Subcutaneous abdominal adipose tissue (tissue), 5 donors: ENCODE measurements around the gene BICC1.

ENCODE experiments used
- H3K27ac ChIP-seq: one replicate; pipeline ENCODE4 v1.7.0; 2013; ENCODE audit warnings: low read depth, mild to moderate bottlenecking, inconsistent platforms, low read length, moderate library complexity
- H3K27me3 ChIP-seq, 5 donors: one replicate each; pipeline ENCODE4 v1.7.0; 2013; ENCODE audit warnings: low read length in 5 of 5, inconsistent platforms in 1 of 5; ENCODE audit not compliant: control insufficient read depth in 5 of 5, insufficient read depth in 4 of 5
- H3K36me3 ChIP-seq, 5 donors: one replicate each; pipeline ENCODE4 v1.7.0; 2013; ENCODE audit warnings: low read length in 5 of 5; ENCODE audit not compliant: control insufficient read depth in 5 of 5, insufficient read depth in 5 of 5
- H3K4me1 ChIP-seq, 5 donors: one replicate each; pipeline ENCODE4 v1.7.0; 2013; ENCODE audit warnings: low read length in 5 of 5, mild to moderate bottlenecking in 3 of 5, moderate library complexity in 1 of 5; ENCODE audit not compliant: control insufficient read depth in 5 of 5, insufficient read depth in 5 of 5
- H3K4me3 ChIP-seq, 5 donors: one replicate each; pipeline ENCODE4 v1.7.0; 2013; ENCODE audit warnings: low read length in 5 of 5, low read depth in 1 of 5
- H3K9ac ChIP-seq, 5 donors: one replicate each; pipeline ENCODE4 v1.7.0; 2013; ENCODE audit warnings: low read length in 5 of 5, mild to moderate bottlenecking in 4 of 5, moderate library complexity in 3 of 5
- H3K9me3 ChIP-seq, 5 donors: one replicate each; pipeline ENCODE4 v1.7.0; 2013; ENCODE audit warnings: low read length in 5 of 5; ENCODE audit not compliant: control insufficient read depth in 5 of 5
- donor health status: healthy.
- donor health status: healthy.
- donor health status: healthy.
- donor health status: healthy.
- donor health status: healthy.

The BICC1 gene

DNA sequence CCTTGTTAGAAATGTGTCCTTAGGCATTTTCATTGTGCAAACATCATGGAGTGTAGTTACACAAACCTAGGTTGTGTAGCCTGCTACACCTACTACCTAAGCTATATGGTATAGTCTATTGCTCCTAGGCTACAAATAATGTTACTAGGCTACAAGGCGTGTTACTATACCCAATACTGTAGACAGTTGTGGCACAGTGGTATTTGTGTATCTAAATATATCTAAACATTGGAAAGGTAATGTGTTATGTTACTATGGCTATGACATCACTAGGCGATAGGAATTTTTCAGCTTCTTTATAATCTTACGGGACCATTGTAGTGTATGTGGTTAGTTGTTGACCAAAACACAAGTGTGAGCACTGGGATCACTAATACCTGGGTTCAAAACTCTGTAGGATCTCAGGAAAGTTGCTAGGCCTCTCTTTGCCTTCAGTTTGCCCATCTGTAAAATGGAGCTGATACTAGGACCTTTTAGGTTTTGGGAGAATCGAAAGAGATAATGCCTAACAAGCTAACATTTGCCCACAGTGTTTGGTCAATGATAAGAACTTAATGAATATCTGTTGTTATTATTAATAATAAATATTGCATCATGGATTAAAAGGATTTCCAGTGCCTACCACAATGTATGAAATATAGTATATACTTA lies 2.7 kb downstream of the BICC1 start:
- Histone ChIP-seq H3K27me3 (peaks cover 0 to 16% (median 13%) of the 10 kb centered on the region in 5 donors), H3K9ac (no peak overlapping the region), H3K9me3 (no peaks in the 10 kb centered on the region), H3K4me3 (peak overlapping the region in 4 of 5 donors; percentile 12 to 78 (median 58)), H3K27ac (no peak overlapping the region), H3K4me1 (peaks cover 0 to 26% (median 20%) of the 10 kb centered on the region in 5 donors), H3K36me3 (no peaks in the 10 kb centered on the region)

DNA sequence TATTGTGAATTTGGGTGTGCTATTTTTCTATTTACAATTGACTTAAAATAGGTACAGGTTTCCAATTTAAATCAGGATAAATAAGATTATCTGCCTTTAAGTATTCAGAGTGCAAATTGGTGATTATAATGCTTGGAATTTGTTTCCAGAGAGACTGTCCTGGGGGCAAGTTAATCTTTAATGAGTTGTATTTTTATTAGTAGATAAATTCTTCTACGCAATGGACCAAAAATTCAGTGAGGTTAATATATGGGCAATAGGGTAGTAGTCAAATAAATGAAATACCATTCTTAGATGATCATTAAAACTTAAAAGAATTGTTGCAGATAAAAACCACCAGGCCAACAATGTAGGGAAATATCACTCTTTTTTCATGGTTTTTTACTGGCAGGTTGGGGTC lies 3.4 kb downstream of the BICC1 start:
- peaks cover 0 to 26% (median 20%) of the 10 kb centered on the region in 5 donors for H3K4me1 ChIP-seq
- H3K27me3 ChIP-seq, result peaks cover 0 to 16% (median 13%) of the 10 kb centered on the region in 5 donors
- H3K9me3 ChIP-seq, result no peaks in the 10 kb centered on the region
- no peak overlapping the region for H3K27ac ChIP-seq
- H3K9ac ChIP-seq, result no peak overlapping the region
- no peak overlapping the region for H3K4me3 ChIP-seq
- no peaks in the 10 kb centered on the region for H3K36me3 ChIP-seq

DNA sequence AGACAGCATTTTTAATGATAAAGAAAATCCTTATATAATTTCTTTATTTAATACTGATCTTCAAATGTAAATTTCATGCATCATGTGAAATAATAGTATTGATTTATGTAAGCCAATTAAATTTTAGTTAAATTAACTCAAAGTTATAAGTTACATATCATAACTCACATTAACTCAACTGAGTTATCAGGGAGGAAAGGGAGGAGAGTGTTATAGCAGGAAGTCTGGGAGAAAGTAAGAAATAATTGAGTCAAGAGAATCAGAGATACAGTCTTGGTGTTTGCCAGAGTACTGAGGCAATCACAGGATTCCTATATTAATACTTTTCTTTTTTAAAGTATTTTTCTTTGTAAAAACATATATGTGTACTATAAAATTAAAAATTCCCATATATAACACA lies 4.0 kb downstream of the BICC1 start:
- Histone ChIP-seq H3K27me3 (peaks cover 0 to 16% (median 13%) of the 10 kb centered on the region in 5 donors), H3K27ac (no peak overlapping the region), H3K9ac (no peak overlapping the region), H3K9me3 (no peaks in the 10 kb centered on the region), H3K4me1 (peaks cover 0 to 24% (median 18%) of the 10 kb centered on the region in 5 donors), H3K36me3 (no peaks in the 10 kb centered on the region), H3K4me3 (no peak overlapping the region)

GRCh38 chr10:58517081-58517480 lies 4.4 kb downstream of the BICC1 start:
- no peak overlapping the region for H3K27ac ChIP-seq

GRCh38 chr10:58517491-58518355 lies 5.1 kb downstream of the BICC1 start:
- Histone ChIP-seq H3K4me3 (no peak overlapping the region), H3K27me3 (peaks cover 0 to 13% (median 9%) of the 10 kb centered on the region in 5 donors), H3K36me3 (no peaks in the 10 kb centered on the region), H3K4me1 (peaks cover 0 to 16% (median 11%) of the 10 kb centered on the region in 5 donors), H3K27ac (no peak overlapping the region), H3K9ac (no peak overlapping the region), H3K9me3 (no peaks in the 10 kb centered on the region)

More at GRCh38 chr10:58517081-58517480, 4.4 kb downstream of the BICC1 start:
- no peak overlapping the region for H3K4me3 ChIP-seq
- H3K9ac ChIP-seq, result no peak overlapping the region
- H3K9me3 ChIP-seq, result no peaks in the 10 kb centered on the region
- no peaks in the 10 kb centered on the region for H3K36me3 ChIP-seq
- peaks cover 0 to 16% (median 13%) of the 10 kb centered on the region in 5 donors for H3K27me3 ChIP-seq
- peaks cover 0 to 20% (median 14%) of the 10 kb centered on the region in 5 donors for H3K4me1 ChIP-seq

GRCh38 chr10:58518775-58519174 lies 6.1 kb downstream of the BICC1 start:
- no peaks in the 10 kb centered on the region for H3K36me3 ChIP-seq
- H3K27ac ChIP-seq, result no peak overlapping the region
- H3K27me3 ChIP-seq, result peaks cover 0 to 7% (median 5%) of the 10 kb centered on the region in 5 donors
- peaks cover 0 to 7% (median 2%) of the 10 kb centered on the region in 5 donors for H3K4me1 ChIP-seq
- H3K4me3 ChIP-seq, result no peak overlapping the region
- no peaks in the 10 kb centered on the region for H3K9me3 ChIP-seq
- H3K9ac ChIP-seq, result no peak overlapping the region

DNA sequence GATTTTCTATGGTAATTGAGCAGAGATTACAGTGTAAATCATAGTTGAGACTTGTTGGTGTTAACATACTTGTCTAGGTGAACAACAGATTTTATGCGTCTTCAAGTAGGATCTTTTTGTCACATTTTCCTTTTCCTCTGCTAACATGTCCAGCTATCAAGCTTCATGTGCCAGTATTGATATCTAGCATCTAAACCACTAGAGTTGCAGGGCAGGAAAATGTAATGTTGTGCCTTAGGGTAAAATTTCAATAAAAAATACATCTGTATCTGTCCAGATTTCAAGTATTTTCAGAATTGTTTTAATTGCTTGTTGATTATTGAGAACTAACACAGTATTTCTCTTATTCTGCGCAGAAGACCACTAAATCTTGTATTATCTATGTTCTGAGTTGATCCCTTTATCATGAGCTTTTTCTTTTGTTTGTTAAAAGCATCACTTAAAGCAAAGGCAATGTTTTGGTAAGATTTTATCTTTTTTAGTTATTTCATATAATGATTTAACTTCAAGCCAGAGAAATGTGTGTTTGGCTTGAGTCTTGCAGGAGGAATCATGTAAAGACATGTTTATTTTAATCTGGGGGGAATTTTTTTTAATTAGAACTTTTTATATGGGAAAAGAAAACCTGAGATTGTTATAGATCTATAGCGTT lies 16.5 kb downstream of the BICC1 start:
- no peaks in the 10 kb centered on the region for H3K4me1 ChIP-seq
- H3K27me3 ChIP-seq, result no peaks in the 10 kb centered on the region
- H3K9ac ChIP-seq, result no peak overlapping the region
- no peak overlapping the region for H3K27ac ChIP-seq
- H3K36me3 ChIP-seq, result no peaks in the 10 kb centered on the region
- no peaks in the 10 kb centered on the region for H3K9me3 ChIP-seq
- H3K4me3 ChIP-seq, result no peak overlapping the region

GRCh38 chr10:58531084-58531695 lies 18.5 kb downstream of the BICC1 start:
- Histone ChIP-seq H3K4me1 (no peaks in the 10 kb centered on the region), H3K36me3 (no peaks in the 10 kb centered on the region), H3K27ac (no peak overlapping the region), H3K9me3 (peaks cover 0 to 4% (median 0%) of the 10 kb centered on the region in 5 donors), H3K27me3 (no peaks in the 10 kb centered on the region), H3K4me3 (no peak overlapping the region), H3K9ac (no peak overlapping the region)

GRCh38 chr10:58535311-58535710 lies 22.6 kb downstream of the BICC1 start:
- Histone ChIP-seq H3K4me3 (no peak overlapping the region), H3K4me1 (no peaks in the 10 kb centered on the region), H3K9ac (no peak overlapping the region), H3K9me3 (peaks cover 0 to 4% (median 0%) of the 10 kb centered on the region in 5 donors), H3K36me3 (no peaks in the 10 kb centered on the region), H3K27ac (no peak overlapping the region), H3K27me3 (no peaks in the 10 kb centered on the region)
